CD14-positive monocyte (primary cell): ENCODE measurements around the gene CDKL2. TPM values are rescaled to one million over a fixed set of nuclear protein-coding genes. Genes with fewer than 3 reads are reported as not detected.

Source experiments
- DNase-seq, 3 donors: peaks; one replicate each; pipeline ENCODE4 v3.0.0-alpha.2; 2011 to 2022
- H2AFZ ChIP-seq: 2 replicates; pipeline ENCODE4 v1.6.0; 2012; ENCODE audit warnings: mild to moderate bottlenecking, low read depth, low read length, inconsistent platforms; ENCODE audit not compliant: insufficient read depth, poor library complexity, severe bottlenecking
- H3K27ac ChIP-seq, 2 donors: 1 replicate in 1 of 2; 2 replicates in 1 of 2; pipeline ENCODE4 v1.5.1; 2012 to 2013; ENCODE audit warnings: low read length in 2 of 2, control low read depth in 1 of 2, inconsistent platforms in 1 of 2, low read depth in 1 of 2, mild to moderate bottlenecking in 1 of 2
- H3K27me3 ChIP-seq, 2 donors: one replicate each; pipeline versions ENCODE4 v1.6.0 to v1.6.1; 2011 to 2013; ENCODE audit warnings: low read length in 2 of 2; ENCODE audit not compliant: control insufficient read depth in 2 of 2, insufficient read depth in 2 of 2
- H3K36me3 ChIP-seq, 2 donors: replicated peaks in 1 of 2; 1 replicate in 1 of 2; 2 replicates in 1 of 2; pipeline versions ENCODE4 v1.5.1 to v1.6.1; 2012 to 2013; ENCODE audit warnings: low read length in 2 of 2, control low read depth in 1 of 2, inconsistent platforms in 1 of 2, mild to moderate bottlenecking in 1 of 2; ENCODE audit not compliant: insufficient read depth in 2 of 2, control insufficient read depth in 1 of 2
- H3K4me1 ChIP-seq, 2 donors: 1 replicate in 1 of 2; 2 replicates in 1 of 2; pipeline versions ENCODE4 v1.5.1 to v1.6.1; 2012 to 2013; ENCODE audit warnings: low read length in 2 of 2, control low read depth in 1 of 2, inconsistent platforms in 1 of 2, mild to moderate bottlenecking in 1 of 2, moderate library complexity in 1 of 2; ENCODE audit not compliant: insufficient read depth in 2 of 2, control insufficient read depth in 1 of 2
- H3K4me2 ChIP-seq: replicated peaks from 2 replicates; pipeline ENCODE3; 2012; ENCODE audit warnings: low read length, moderate library complexity, mild to moderate bottlenecking; ENCODE audit not compliant: poor library complexity, severe bottlenecking; ENCODE audit errors: extremely low read depth
- H3K4me3 ChIP-seq, 3 experiments: fragments of 200-600 bp in 1 of 3; sonication (generic) in 1 of 3; replicated peaks in 1 of 3; 1 replicate in 2 of 3; 2 replicates in 1 of 3; pipeline ENCODE4 v1.5.1; 2011 to 2013; ENCODE audit warnings: low read length in 3 of 3, mild to moderate bottlenecking in 3 of 3, control low read depth in 2 of 3, low read depth in 2 of 3, inconsistent platforms in 1 of 3, moderate library complexity in 1 of 3
- H3K79me2 ChIP-seq: 2 replicates; pipeline ENCODE4 v1.6.0; 2012; ENCODE audit warnings: mild to moderate bottlenecking, control low read depth, inconsistent platforms, low read length, moderate library complexity; ENCODE audit not compliant: insufficient read depth
- H3K9ac ChIP-seq: 2 replicates; pipeline ENCODE4 v1.6.0; 2017; ENCODE audit warnings: low read length, mild to moderate bottlenecking; ENCODE audit not compliant: insufficient read depth, poor library complexity, severe bottlenecking
- H3K9me3 ChIP-seq, 2 donors: replicated peaks in 1 of 2; 1 replicate in 1 of 2; 2 replicates in 1 of 2; pipeline versions ENCODE4 v1.5.1 to v1.6.1; 2012 to 2013; ENCODE audit warnings: low read length in 2 of 2, control low read depth in 1 of 2; ENCODE audit not compliant: control insufficient read depth in 1 of 2, insufficient read depth in 1 of 2
- H4K20me1 ChIP-seq: 2 replicates; pipeline ENCODE4 v1.6.0; 2012; ENCODE audit warnings: mild to moderate bottlenecking, low read length, control low read depth, moderate library complexity; ENCODE audit not compliant: insufficient read depth
- H3K27ac Mint-ChIP-seq, 7 donors: one replicate each; pipeline ENCODE4 v1.8.0; 2020; ENCODE audit warnings: mild to moderate bottlenecking in 7 of 7, mixed read lengths in 7 of 7, moderate library complexity in 6 of 7, inconsistent platforms in 2 of 7
- H3K27me3 Mint-ChIP-seq, 3 donors: one replicate each; pipeline ENCODE4 v1.8.0; 2021 to 2022; ENCODE audit warnings: low read depth in 3 of 3, mild to moderate bottlenecking in 3 of 3, mixed read lengths in 3 of 3, moderate library complexity in 3 of 3, inconsistent platforms in 1 of 3
- H3K36me3 Mint-ChIP-seq, 2 donors: one replicate each; pipeline ENCODE4 v1.8.0; 2020; ENCODE audit warnings: mixed read lengths in 2 of 2, inconsistent platforms in 1 of 2, mild to moderate bottlenecking in 1 of 2
- H3K4me1 Mint-ChIP-seq: one replicate; pipeline ENCODE4 v1.8.0; 2020; ENCODE audit warnings: mild to moderate bottlenecking, mixed read lengths
- H3K4me3 Mint-ChIP-seq, 2 donors: one replicate each; pipeline ENCODE4 v1.8.0; 2020; ENCODE audit warnings: mild to moderate bottlenecking in 2 of 2, mixed read lengths in 2 of 2, moderate library complexity in 1 of 2
- H3K9me3 Mint-ChIP-seq, 7 donors: one replicate each; pipeline ENCODE4 v1.8.0; 2020 to 2022; ENCODE audit warnings: mixed read lengths in 7 of 7, mild to moderate bottlenecking in 6 of 7, moderate library complexity in 6 of 7, inconsistent platforms in 2 of 7
- WGBS: methylation state at CpG from one replicate; pipeline ENCODE4 v1.1.5; 2013; ENCODE audit warnings: missing lambda C conversion rate; ENCODE audit not compliant: insufficient coverage; 5-methylcytosine and 5-hydroxymethylcytosine counted together
- intact Hi-C, 2 donors: fragments of 100-400 bp; cut with micrococcal nuclease; formaldehyde crosslinking; loops; one replicate each; pipeline versions ENCODE4 v1.15.0 to v1.15.1; 2023
- polyA plus RNA-seq, 3 donors: library from polyadenylated mRNA; depleted of rRNA in 1 of 3; unstranded in 2 of 3; stranded (reverse) in 1 of 3; fragments of 300-500 nt in 2 of 3; fragments of >200 nt in 1 of 3; fragmentation: Illumina TruSeq in 2 of 3; gene quantifications; 1 replicate in 2 of 3; 2 replicates in 1 of 3; pipeline ENCODE4 v1.2.3, GENCODE V29; 2012 to 2021
- TF ChIP-seq, protein P1 (sequence below): fragments of 200-600 bp; IDR thresholded peaks from one replicate; pipeline ENCODE4 v1.8.0; 2022; ENCODE audit warnings: antibody characterized with exemption, mild to moderate bottlenecking

CDKL2 gene
- polyA plus RNA-seq, 3 donors = not detected

DNA sequence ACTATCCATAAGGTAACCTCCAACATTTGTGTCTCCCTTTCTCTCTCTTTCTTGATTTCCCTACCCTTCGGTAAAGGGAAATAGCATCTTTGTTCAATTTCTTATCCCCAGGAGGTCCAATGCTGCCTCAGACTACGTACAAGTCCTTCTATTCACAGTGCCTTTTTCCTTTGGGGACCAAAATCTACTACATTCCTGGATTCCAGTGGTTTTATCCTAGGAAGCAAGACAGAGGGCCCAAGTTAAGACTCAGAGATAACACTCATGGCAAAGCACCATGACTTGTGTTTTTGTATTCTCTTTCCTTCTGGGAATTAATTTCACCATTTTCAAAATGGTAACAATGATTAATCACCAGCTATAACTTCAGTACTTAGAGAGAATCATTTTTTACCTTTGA is 32.3 kb upstream of the CDKL2 start:
- H3K27ac ChIP-seq = peak overlapping the region in 1 of 2 donors; percentile 1
- no peak for DNase-seq
- no peak overlapping the region for H2AFZ ChIP-seq
- H4K20me1 ChIP-seq = peaks cover 90% of the 10 kb centered on the region
- peaks cover 32 to 43% of the 10 kb centered on the region in 2 donors for H3K36me3 Mint-ChIP-seq
- intact Hi-C loops = no loop called here
- H3K27ac Mint-ChIP-seq = peak overlapping the region in 2 of 7 donors; percentile 4 to 19
- H3K9me3 Mint-ChIP-seq = no peaks in the 10 kb centered on the region
- WGBS = 100% methylated on average over 1 of the region's 2 CpGs
- TF ChIP-seq, protein P1, sequence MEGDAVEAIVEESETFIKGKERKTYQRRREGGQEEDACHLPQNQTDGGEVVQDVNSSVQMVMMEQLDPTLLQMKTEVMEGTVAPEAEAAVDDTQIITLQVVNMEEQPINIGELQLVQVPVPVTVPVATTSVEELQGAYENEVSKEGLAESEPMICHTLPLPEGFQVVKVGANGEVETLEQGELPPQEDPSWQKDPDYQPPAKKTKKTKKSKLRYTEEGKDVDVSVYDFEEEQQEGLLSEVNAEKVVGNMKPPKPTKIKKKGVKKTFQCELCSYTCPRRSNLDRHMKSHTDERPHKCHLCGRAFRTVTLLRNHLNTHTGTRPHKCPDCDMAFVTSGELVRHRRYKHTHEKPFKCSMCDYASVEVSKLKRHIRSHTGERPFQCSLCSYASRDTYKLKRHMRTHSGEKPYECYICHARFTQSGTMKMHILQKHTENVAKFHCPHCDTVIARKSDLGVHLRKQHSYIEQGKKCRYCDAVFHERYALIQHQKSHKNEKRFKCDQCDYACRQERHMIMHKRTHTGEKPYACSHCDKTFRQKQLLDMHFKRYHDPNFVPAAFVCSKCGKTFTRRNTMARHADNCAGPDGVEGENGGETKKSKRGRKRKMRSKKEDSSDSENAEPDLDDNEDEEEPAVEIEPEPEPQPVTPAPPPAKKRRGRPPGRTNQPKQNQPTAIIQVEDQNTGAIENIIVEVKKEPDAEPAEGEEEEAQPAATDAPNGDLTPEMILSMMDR = no peak
- peaks cover 38 to 45% of the 10 kb centered on the region in 2 donors for H3K36me3 ChIP-seq
- no peaks in the 10 kb centered on the region for H3K9me3 ChIP-seq
- no peak overlapping the region for H3K9ac ChIP-seq
- no peak overlapping the region for H3K4me3 ChIP-seq
- H3K4me2 ChIP-seq = no peak overlapping the region
- H3K27me3 Mint-ChIP-seq = no peaks in the 10 kb centered on the region
- H3K4me1 Mint-ChIP-seq = peaks cover 19% of the 10 kb centered on the region
- H3K79me2 ChIP-seq = peaks cover 97% of the 10 kb centered on the region
- H3K27me3 ChIP-seq = no peaks in the 10 kb centered on the region
- H3K4me3 Mint-ChIP-seq = no peak overlapping the region
- no peaks in the 10 kb centered on the region for H3K4me1 ChIP-seq

DNA sequence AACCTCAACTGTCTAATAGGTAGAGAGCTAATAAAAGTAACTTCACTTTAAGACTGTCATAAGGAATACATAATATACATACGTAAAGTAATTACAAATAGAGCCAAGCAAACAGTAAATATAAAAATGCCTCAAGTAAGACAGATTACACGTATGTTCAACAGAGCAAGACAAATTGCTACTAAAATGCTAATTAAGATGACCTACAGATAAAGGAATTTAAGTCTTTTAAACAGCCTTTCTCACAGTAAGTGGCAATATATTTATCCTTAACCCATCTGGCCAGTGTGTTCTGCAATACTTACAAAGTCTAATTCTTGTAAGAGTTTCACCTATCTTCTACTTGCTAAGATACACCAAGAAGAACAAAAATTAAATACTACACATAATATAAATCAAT is 30.2 kb upstream of the CDKL2 start:
- Histone ChIP-seq H3K4me2 (no peak overlapping the region), H3K4me3 (no peak overlapping the region), H2AFZ (no peak overlapping the region), H3K27ac (no peak overlapping the region), H3K9ac (no peak overlapping the region), H4K20me1 (peaks cover 74% of the 10 kb centered on the region), H3K36me3 (peaks cover 54 to 66% of the 10 kb centered on the region in 2 donors), H3K9me3 (no peaks in the 10 kb centered on the region), H3K4me1 (no peaks in the 10 kb centered on the region), H3K79me2 (peaks cover 83% of the 10 kb centered on the region), H3K27me3 (no peaks in the 10 kb centered on the region)
- no CpG with 5 or more reads among the region's 2 CpGs for WGBS
- intact Hi-C loops = no loop called here
- TF ChIP-seq, protein P1 = no peak
- Mint-ChIP-seq H3K9me3 (no peaks in the 10 kb centered on the region), H3K4me3 (no peak overlapping the region), H3K4me1 (peaks cover 4% of the 10 kb centered on the region), H3K27me3 (no peaks in the 10 kb centered on the region), H3K36me3 (peaks cover 49 to 58% of the 10 kb centered on the region in 2 donors), H3K27ac (no peak overlapping the region)
- no peak for DNase-seq
